ENCODE data around the gene ARFIP1. TPM values are rescaled to one million over a fixed set of nuclear protein-coding genes. Genes with fewer than 3 reads are reported as not detected.

Gene ARFIP1
- polyA plus RNA-seq, 1 donor from 2014 or later, result 35.1 TPM

- H3K9me2 ChIP-seq (ENCODE audit: insufficient read depth, low read length), result no peaks in the 10 kb centered on the region
- H2AFZ ChIP-seq (ENCODE audit: low read depth, low read length), result no peak overlapping the region
- no peaks in the 10 kb centered on the region for H3K79me2 ChIP-seq (replicated peaks; ENCODE audit: insufficient read depth, low read length)
- no peak overlapping the region for H3K9ac ChIP-seq (ENCODE audit: low read length)
- H3K9me3 ChIP-seq (ENCODE audit: low read length), result no peaks in the 10 kb centered on the region
- no peaks in the 10 kb centered on the region for H3F3A ChIP-seq (ENCODE audit: insufficient read depth, low read length, poor library complexity, severe bottlenecking)
- H3K4me3 ChIP-seq (ENCODE audit: low read length), result no peak overlapping the region
- no peaks in the 10 kb centered on the region for H3K36me3 ChIP-seq (ENCODE audit: insufficient read depth, low read length)
- TF ChIP-seq SMC3 (conservative IDR thresholded peaks at IDR 0.05; ENCODE audit: poor library complexity) (no peak), CTCF (IDR thresholded peaks at IDR 0.05; ENCODE audit: poor library complexity, severe bottlenecking) (no peak), POLR2AphosphoS5 (IDR thresholded peaks at IDR 0.05) (no peak), REST (IDR thresholded peaks at IDR 0.05; ENCODE audit: borderline replicate concordance) (no peak), RAD21 (conservative IDR thresholded peaks at IDR 0.05) (no peak)
- no peak overlapping the region for H3K27ac ChIP-seq (ENCODE audit: low read length)
- H3K27me3 ChIP-seq (ENCODE audit: insufficient read depth, low read depth, low read length), result no peaks in the 10 kb centered on the region
- no peak overlapping the region for H3K4me2 ChIP-seq (ENCODE audit: low read length)
- no peaks in the 10 kb centered on the region for H4K20me1 ChIP-seq (ENCODE audit: insufficient read depth)
Observed at GRCh38 chr4:152956147-152956546, 176.4 kb downstream of the ARFIP1 start.

GRCh38 chr4:152956650-152957436 lies 177.1 kb downstream of the ARFIP1 start:
- Histone ChIP-seq H3K4me3 (ENCODE audit: low read length) (no peak overlapping the region), H3K27ac (ENCODE audit: low read length) (no peak overlapping the region), H3K9me3 (ENCODE audit: low read length) (no peaks in the 10 kb centered on the region), H4K20me1 (ENCODE audit: insufficient read depth) (no peaks in the 10 kb centered on the region), H2AFZ (ENCODE audit: low read depth, low read length) (no peak overlapping the region), H3K27me3 (ENCODE audit: insufficient read depth, low read depth, low read length) (no peaks in the 10 kb centered on the region), H3K4me2 (ENCODE audit: low read length) (no peak overlapping the region), H3F3A (ENCODE audit: insufficient read depth, low read length, poor library complexity, severe bottlenecking) (no peaks in the 10 kb centered on the region), H3K79me2 (replicated peaks; ENCODE audit: insufficient read depth, low read length) (no peaks in the 10 kb centered on the region), H3K9me2 (ENCODE audit: insufficient read depth, low read length) (no peaks in the 10 kb centered on the region), H3K36me3 (ENCODE audit: insufficient read depth, low read length) (no peaks in the 10 kb centered on the region), H3K9ac (ENCODE audit: low read length) (no peak overlapping the region)
- no peak for TF ChIP-seq RAD21 (conservative IDR thresholded peaks at IDR 0.05)
- no peak for TF ChIP-seq TAF1 (IDR thresholded peaks at IDR 0.05; ENCODE audit: low read depth)

- no peaks in the 10 kb centered on the region for H3K36me3 ChIP-seq (ENCODE audit: insufficient read depth, low read length)
- H3K4me3 ChIP-seq (ENCODE audit: low read length), result no peak overlapping the region
- H3K9ac ChIP-seq (ENCODE audit: low read length), result no peak overlapping the region
- no peaks in the 10 kb centered on the region for H3F3A ChIP-seq (ENCODE audit: insufficient read depth, low read length, poor library complexity, severe bottlenecking)
- no peak overlapping the region for H2AFZ ChIP-seq (ENCODE audit: low read depth, low read length)
- H3K4me2 ChIP-seq (ENCODE audit: low read length), result no peak overlapping the region
- no peaks in the 10 kb centered on the region for H4K20me1 ChIP-seq (ENCODE audit: insufficient read depth)
- no peaks in the 10 kb centered on the region for H3K27me3 ChIP-seq (ENCODE audit: insufficient read depth, low read depth, low read length)
- no peaks in the 10 kb centered on the region for H3K79me2 ChIP-seq (replicated peaks; ENCODE audit: insufficient read depth, low read length)
- no peaks in the 10 kb centered on the region for H3K9me3 ChIP-seq (ENCODE audit: low read length)
- H3K9me2 ChIP-seq (ENCODE audit: insufficient read depth, low read length), result no peaks in the 10 kb centered on the region
- no peak overlapping the region for H3K27ac ChIP-seq (ENCODE audit: low read length)
- TF ChIP-seq EP300 (conservative IDR thresholded peaks at IDR 0.05; ENCODE audit: poor library complexity, severe bottlenecking) (no peak), TAF1 (IDR thresholded peaks at IDR 0.05; ENCODE audit: low read depth) (no peak), RAD21 (conservative IDR thresholded peaks at IDR 0.05) (no peak), SMC3 (conservative IDR thresholded peaks at IDR 0.05; ENCODE audit: poor library complexity) (no peak), EZH2 (IDR thresholded peaks at IDR 0.05; ENCODE audit: borderline replicate concordance, insufficient read depth, low read length, poor library complexity, severe bottlenecking) (no peak), CTCF (IDR thresholded peaks at IDR 0.05; ENCODE audit: poor library complexity, severe bottlenecking) (no peak), POLR2AphosphoS5 (IDR thresholded peaks at IDR 0.05) (no peak), MXI1 (conservative IDR thresholded peaks at IDR 0.05; ENCODE audit: poor library complexity, severe bottlenecking) (no peak)
Observed at GRCh38 chr4:152957437-152958171, 177.8 kb downstream of the ARFIP1 start.
